Right lobe of liver (tissue), 6 donors: ENCODE results near the gene MYPN. TPM values are rescaled to one million over a fixed set of nuclear protein-coding genes. Genes with fewer than 3 reads are reported as not detected.
"Not testable (repeated sequence)": the region's sequence is repeated elsewhere in the genome, so short reads cannot be mapped to it uniquely, and the experiment has no call there.

Source experiments
- ATAC-seq, 4 donors: fragments of 200-7000 bp; cut with Tn5 transposase; one replicate each; pipeline ENCODE4 v1.9.1; 2020; ENCODE audit warnings: mild to moderate bottlenecking in 4 of 4, moderate library complexity in 4 of 4
- DNase-seq, 3 donors: peaks; one replicate each; pipeline ENCODE4 v3.0.0-alpha.2; 2020
- H3K27ac ChIP-seq, 3 donors: fragments of 200-600 bp; one replicate each; pipeline ENCODE4 v1.8.0; 2022
- H3K27me3 ChIP-seq, 2 donors: fragments of 200-600 bp; one replicate each; pipeline ENCODE4 v1.8.0; 2022
- H3K36me3 ChIP-seq, 4 donors: fragments of 200-600 bp; sonication (generic) in 1 of 4; one replicate each; pipeline versions ENCODE4 v1.5.1 to v1.8.0; 2017 to 2022; ENCODE audit warnings: control low read depth in 1 of 4
- H3K4me1 ChIP-seq, 4 donors: fragments of 200-600 bp; sonication (generic) in 1 of 4; one replicate each; pipeline versions ENCODE4 v1.5.1 to v1.8.0; 2017 to 2022; ENCODE audit warnings: control low read depth in 1 of 4
- H3K4me3 ChIP-seq, 3 donors: fragments of 200-600 bp; one replicate each; pipeline ENCODE4 v1.8.0; 2022
- H3K9me3 ChIP-seq, 4 donors: fragments of 200-600 bp; sonication (generic) in 1 of 4; one replicate each; pipeline versions ENCODE4 v1.5.1 to v1.8.0; 2017 to 2022; ENCODE audit warnings: control low read depth in 1 of 4
- POLR2A ChIP-seq: fragments of 450-650 bp; IDR thresholded peaks from one replicate; pipeline ENCODE4 v1.6.1; 2017; ENCODE audit warnings: antibody characterized with exemption, mild to moderate bottlenecking
- WGBS: methylation state at CpG from one replicate; pipeline ENCODE4 v1.1.6; 2018; ENCODE audit warnings: low coverage, low lambda C conversion rate; ENCODE audit not compliant: insufficient coverage; ENCODE audit errors: missing lambda C conversion rate; 5-methylcytosine and 5-hydroxymethylcytosine counted together
- intact Hi-C, 2 donors: fragments of 100-400 bp; cut with DNase I; formaldehyde crosslinking; loops; one replicate each; pipeline versions ENCODE4 v1.11.2 to v1.14.1; 2022
- total RNA-seq, 6 experiments: library from RNA; depleted of rRNA in 2 of 6; stranded (reverse); fragments of >200 nt in 2 of 6; fragmentation: NEBNext Ultra II Directional in 3 of 6; extraction: Animal tissue kit (Norgen Biotek cat#: 25700) in 3 of 6; gene quantifications; one replicate each; pipeline versions ENCODE4 v1.1.0 to v1.2.4, GENCODE V29; 2016 to 2023
- TF ChIP-seq, protein P1 (sequence below), 4 donors: fragments of 200-600 bp in 3 of 4; fragments of 450-650 bp in 1 of 4; IDR thresholded peaks; one replicate each; pipeline versions ENCODE4 v1.5.1 to v1.8.0; 2016 to 2022; ENCODE audit warnings: antibody characterized with exemption in 4 of 4, mild to moderate bottlenecking in 2 of 4
- donor health status: DM: no; HTN: yes; CAD: no.
- donor health status: DM: no; HTN: no; CAD: no.
- donor health status: DM: no; HTN: no; CAD: no.
- donor health status: DM: no; HTN: yes; CAD: no.
- donor health status: DM: no; HTN: yes; CAD: no.

The MYPN gene
- total RNA-seq, 6 experiments from 2014 or later = 0.07 to 0.31 (median 0.10) TPM; not detected in 2

DNA sequence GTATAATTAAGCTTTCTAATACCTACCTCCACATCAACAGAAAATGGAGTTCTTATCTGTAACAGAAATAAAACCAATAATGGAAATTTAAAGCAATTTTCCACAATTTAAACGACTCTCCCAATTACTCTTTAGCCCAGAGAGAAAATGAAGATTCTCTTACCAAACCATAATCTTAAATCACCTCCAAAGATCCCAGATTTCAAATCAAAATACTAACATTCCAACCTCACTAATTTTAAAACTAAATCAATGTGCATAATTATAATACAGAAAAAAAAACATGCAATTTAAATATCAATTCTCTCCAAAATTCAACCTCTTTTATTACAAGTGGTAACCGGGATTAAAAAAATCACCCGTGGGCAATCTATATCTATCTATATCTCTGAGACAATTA lies 35.7 kb upstream of the MYPN start:
- no peaks in the 10 kb centered on the region for H3K27me3 ChIP-seq
- no peak for ATAC-seq
- DNase-seq = no peak
- peaks cover 0 to 22% (median 0%) of the 10 kb centered on the region in 4 donors for H3K4me1 ChIP-seq
- H3K9me3 ChIP-seq = no peaks in the 10 kb centered on the region
- intact Hi-C loops = no loop called here
- TF ChIP-seq, protein P1, sequence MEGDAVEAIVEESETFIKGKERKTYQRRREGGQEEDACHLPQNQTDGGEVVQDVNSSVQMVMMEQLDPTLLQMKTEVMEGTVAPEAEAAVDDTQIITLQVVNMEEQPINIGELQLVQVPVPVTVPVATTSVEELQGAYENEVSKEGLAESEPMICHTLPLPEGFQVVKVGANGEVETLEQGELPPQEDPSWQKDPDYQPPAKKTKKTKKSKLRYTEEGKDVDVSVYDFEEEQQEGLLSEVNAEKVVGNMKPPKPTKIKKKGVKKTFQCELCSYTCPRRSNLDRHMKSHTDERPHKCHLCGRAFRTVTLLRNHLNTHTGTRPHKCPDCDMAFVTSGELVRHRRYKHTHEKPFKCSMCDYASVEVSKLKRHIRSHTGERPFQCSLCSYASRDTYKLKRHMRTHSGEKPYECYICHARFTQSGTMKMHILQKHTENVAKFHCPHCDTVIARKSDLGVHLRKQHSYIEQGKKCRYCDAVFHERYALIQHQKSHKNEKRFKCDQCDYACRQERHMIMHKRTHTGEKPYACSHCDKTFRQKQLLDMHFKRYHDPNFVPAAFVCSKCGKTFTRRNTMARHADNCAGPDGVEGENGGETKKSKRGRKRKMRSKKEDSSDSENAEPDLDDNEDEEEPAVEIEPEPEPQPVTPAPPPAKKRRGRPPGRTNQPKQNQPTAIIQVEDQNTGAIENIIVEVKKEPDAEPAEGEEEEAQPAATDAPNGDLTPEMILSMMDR (IDR thresholded peaks at IDR 0.05) = no peak
- H3K36me3 ChIP-seq = peaks cover 0 to 10% (median 0%) of the 10 kb centered on the region in 4 donors
- 5% methylated on average over 3 of the region's 3 CpGs for WGBS
- H3K27ac ChIP-seq = peak overlapping the region; percentile 96 to 100 (median 97)
- peak overlapping the region; percentile 77 to 96 (median 93) for H3K4me3 ChIP-seq

DNA sequence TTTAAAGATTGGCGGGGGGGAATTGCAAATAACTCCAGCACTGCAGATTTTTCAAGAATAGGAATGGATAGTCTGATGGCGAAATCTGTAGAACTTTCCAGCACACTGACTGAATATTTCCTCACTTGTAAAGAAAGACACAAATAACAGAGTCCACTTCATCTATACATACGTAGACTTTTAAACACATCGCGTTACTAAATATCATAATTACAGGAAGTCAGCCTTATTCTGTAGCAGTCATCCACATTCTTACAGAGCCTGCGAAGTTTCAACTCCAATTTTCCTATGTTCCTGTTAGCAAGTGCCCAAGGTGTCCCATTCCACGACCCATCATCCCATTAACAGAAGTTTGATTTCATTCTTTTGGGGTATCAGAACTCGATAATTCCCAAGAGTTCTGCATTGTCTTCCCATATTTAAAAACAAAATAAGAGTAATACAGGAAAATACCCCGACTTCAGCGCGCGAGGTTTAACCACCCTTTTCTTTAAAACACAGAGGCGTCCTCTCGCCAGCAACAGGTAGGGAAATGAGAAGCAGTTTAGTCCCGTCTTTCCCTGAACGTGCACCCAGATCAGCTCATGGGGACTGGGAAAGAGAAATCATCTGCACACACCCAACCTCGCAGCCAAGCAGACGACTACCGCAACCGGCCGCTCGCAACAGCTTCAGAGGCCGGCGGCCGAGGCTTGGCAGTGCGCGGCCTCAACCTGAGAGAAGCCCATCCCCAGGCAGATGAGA lies 35.1 kb upstream of the MYPN start:
- intact Hi-C loops = no loop called here
- peak in 3 of 4 donors; percentile 2 to 21 (median 16) for ATAC-seq
- TF ChIP-seq POLR2A = no peak
- TF ChIP-seq, protein P1 (IDR thresholded peaks at IDR 0.05) = no peak

DNA sequence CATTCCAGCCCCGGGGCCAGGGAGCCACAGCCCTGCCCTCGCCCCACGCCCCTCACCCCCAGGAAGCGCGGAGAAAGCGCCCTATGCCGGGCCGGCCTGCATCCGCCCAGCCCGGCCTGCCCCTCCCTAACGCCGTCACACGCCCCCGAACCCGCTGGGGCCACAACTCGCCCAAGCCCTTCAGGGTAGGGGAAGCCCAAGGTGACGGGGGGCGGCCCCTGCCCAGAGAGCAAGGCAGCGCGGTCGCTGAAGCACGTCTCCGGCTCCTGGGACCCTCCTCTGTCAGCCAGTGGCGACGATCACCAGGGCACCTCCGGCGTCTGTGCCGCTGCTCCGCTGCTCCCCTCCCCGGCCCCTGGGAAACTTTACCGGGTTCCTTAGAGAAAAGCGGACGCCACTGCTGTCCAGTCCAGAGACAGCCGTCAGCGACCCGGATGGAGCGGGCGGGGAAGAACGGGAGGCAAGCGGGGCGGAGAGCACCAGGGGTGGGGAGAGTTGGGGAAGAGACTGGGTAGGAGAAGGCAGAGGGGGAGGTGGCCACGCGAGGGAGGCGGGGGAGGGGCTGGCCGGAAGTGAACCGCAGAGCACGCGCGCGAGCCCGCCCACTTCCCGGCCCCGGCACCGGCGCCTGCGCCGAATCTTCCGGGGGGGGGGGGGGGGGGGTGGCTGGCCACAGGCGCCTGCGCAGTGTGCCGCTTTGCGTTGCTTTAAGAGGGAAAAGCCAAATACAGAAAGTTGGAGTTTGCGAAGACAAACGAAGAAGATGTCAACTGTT lies 34.3 kb upstream of the MYPN start, which contains the start of gene HERC4:
TSS of gene HERC4 (minus strand) at position 509 of the 775 bp plus-strand sequence. CDS start 2,175 bp downstream, outside the sequence.
- intact Hi-C loops = no loop called here
- TF ChIP-seq, protein P1 (IDR thresholded peaks at IDR 0.05) = no peak
- TF ChIP-seq POLR2A = peak; percentile 87
- 0% methylated on average over 26 of the region's 64 CpGs for WGBS

More for the DNA sequence above, 35.1 kb upstream of the MYPN start:
- peaks cover 0 to 22% (median 0%) of the 10 kb centered on the region in 4 donors for H3K4me1 ChIP-seq
- peak overlapping the region; percentile 77 to 96 (median 93) for H3K4me3 ChIP-seq
- peak overlapping the region; percentile 96 to 100 (median 97) for H3K27ac ChIP-seq
- 0% methylated on average over 17 of the region's 27 CpGs for WGBS
- DNase-seq = no peak
- H3K36me3 ChIP-seq = peaks cover 0 to 10% (median 0%) of the 10 kb centered on the region in 4 donors
- H3K9me3 ChIP-seq = no peaks in the 10 kb centered on the region
- H3K27me3 ChIP-seq = no peaks in the 10 kb centered on the region

DNA sequence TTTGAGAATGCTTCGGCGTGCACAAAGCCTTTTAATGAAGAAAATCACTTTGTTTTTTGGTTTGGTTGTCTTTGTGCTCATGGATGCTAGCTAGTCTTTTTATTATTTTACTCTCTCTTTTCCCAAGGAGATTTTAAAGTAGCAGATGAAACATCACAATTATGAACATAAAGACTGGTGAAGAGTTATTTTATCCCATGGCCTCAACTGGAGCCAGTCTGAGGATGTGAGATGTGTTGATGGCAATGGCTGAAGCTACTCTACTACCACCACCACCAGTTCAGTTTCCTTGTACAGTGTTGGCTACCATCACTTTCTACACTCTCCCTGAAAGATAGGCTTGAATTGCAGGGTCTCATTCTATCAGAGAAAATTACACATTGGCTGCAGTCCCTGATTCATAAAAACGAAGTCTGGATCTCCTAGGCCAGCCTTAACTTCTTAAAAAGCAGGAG lies 33.7 kb upstream of the MYPN start:
- intact Hi-C loops = no loop called here
- Histone ChIP-seq H3K9me3 (no peaks in the 10 kb centered on the region), H3K27me3 (no peaks in the 10 kb centered on the region), H3K36me3 (no peaks in the 10 kb centered on the region), H3K4me1 (peaks cover 0 to 22% (median 0%) of the 10 kb centered on the region in 4 donors), H3K27ac (peak overlapping the region in 1 of 3 donors; percentile 24), H3K4me3 (peak overlapping the region in 2 of 3 donors; percentile 77 to 93)
- TF ChIP-seq, protein P1 (IDR thresholded peaks at IDR 0.05) = no peak
- TF ChIP-seq POLR2A = no peak
- DNase-seq = no peak
- ATAC-seq = no peak
- WGBS = 19% methylated on average over 3 of the region's 3 CpGs

More for the DNA sequence above, 34.3 kb upstream of the MYPN start, which contains the start of gene HERC4:
- no peaks in the 10 kb centered on the region for H3K9me3 ChIP-seq
- peaks cover 0 to 22% (median 0%) of the 10 kb centered on the region in 4 donors for H3K4me1 ChIP-seq
- peak; percentile 96 to 97 (median 96) for DNase-seq
- ATAC-seq = peak; percentile 94 to 99 (median 98)
- H3K36me3 ChIP-seq = peaks cover 0 to 3% (median 0%) of the 10 kb centered on the region in 4 donors
- H3K4me3 ChIP-seq = peak within 1 kb of the TSS; percentile 77 to 96 (median 93)
- no peaks in the 10 kb centered on the region for H3K27me3 ChIP-seq
- H3K27ac ChIP-seq = peak within 1 kb of the TSS; percentile 96 to 100 (median 97)

DNA sequence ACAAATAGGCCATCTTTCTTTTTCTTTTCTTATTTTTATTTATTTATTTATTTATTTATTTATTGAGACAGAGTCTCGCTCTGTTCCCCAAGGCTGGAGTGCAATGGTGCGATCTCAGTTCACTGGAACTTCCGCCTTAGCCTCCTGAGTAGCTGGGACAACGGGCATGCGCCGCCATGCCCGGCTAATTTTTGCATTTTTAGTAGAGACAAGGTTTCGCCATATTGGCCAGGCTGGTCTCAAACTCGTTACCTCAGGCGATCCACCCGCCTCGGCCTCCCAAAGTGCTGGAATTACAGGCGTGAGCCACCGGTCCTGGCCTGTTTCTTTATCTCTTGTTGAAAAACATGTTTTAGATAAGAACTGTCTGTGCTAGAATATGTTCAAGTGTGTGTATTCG lies 33.2 kb upstream of the MYPN start:
- H3K9me3 ChIP-seq, H3K4me3 ChIP-seq, DNase-seq, ATAC-seq, intact Hi-C loops, H3K27ac ChIP-seq, H3K27me3 ChIP-seq, H3K36me3 ChIP-seq: not testable (repeated sequence)
- 96% methylated on average over 13 of the region's 15 CpGs for WGBS
- H3K4me1 ChIP-seq = peaks cover 0 to 22% (median 0%) of the 10 kb centered on the region in 4 donors
